K562 (cell line): Measurements from ENCODE around the gene FAM111B. TPM values are rescaled to one million over a fixed set of nuclear protein-coding genes. Genes with fewer than 3 reads are reported as not detected.

Experiments used
- BRD9 ChIP-seq: fragments of 450-650 bp; IDR thresholded peaks from 2 replicates; pipeline ENCODE4 v1.6.1; 2018; ENCODE audit warnings: low read depth; ENCODE audit not compliant: partially characterized antibody
- ETV5 ChIP-seq: sonication (generic); formaldehyde crosslinking; IDR thresholded peaks from 2 replicates; pipeline ENCODE4 v1.4.0; 2020; ENCODE audit warnings: low read depth, mild to moderate bottlenecking, missing genetic modification reagents
- ETV6 ChIP-seq, 3 experiments: fragments of 150-350 bp in 1 of 3; sonication (generic) in 1 of 3; formaldehyde crosslinking in 1 of 3; IDR thresholded peaks; 2 replicates each; pipeline versions ENCODE4 v1.6.1 to v1.8.0; 2014 to 2022; ENCODE audit warnings: borderline replicate concordance in 2 of 3, low read depth in 2 of 3, antibody characterized with exemption in 1 of 3, low read length in 1 of 3, mild to moderate bottlenecking in 1 of 3, missing genetic modification reagents in 1 of 3
- NFRKB ChIP-seq: fragments of 450-650 bp; IDR thresholded peaks from 2 replicates; pipeline ENCODE4 v1.6.1; 2016; ENCODE audit warnings: low read depth
- OTX1 ChIP-seq: fragments of 450-650 bp; formaldehyde crosslinking; IDR thresholded peaks from 2 replicates; pipeline ENCODE4 v1.4.0; 2022; ENCODE audit warnings: mild to moderate bottlenecking
- PTBP1 ChIP-seq: fragments of 200-400 bp; formaldehyde crosslinking; IDR thresholded peaks from 2 replicates; pipeline ENCODE4 v1.6.1; 2017; ENCODE audit warnings: low read depth, low read length
- ZBTB8A ChIP-seq: fragments of 450-650 bp; IDR thresholded peaks from 2 replicates; pipeline ENCODE4 v1.6.1; 2018; ENCODE audit warnings: mild to moderate bottlenecking, moderate library complexity; ENCODE audit not compliant: partially characterized antibody
- ZNF274 ChIP-seq: IDR thresholded peaks from 2 replicates; pipeline ENCODE4 v1.6.1; 2011; ENCODE audit warnings: low read depth, mild to moderate bottlenecking, low read length, moderate library complexity, borderline replicate concordance
- ZNF282 ChIP-seq: sonication (generic); formaldehyde crosslinking; IDR thresholded peaks from 2 replicates; pipeline ENCODE4 v1.8.1; 2023; ENCODE audit warnings: missing genetic modification reagents
- polyA plus RNA-seq, 8 experiments: library from polyadenylated mRNA; depleted of rRNA in 4 of 8; stranded (reverse) in 5 of 8; unstranded in 3 of 8; fragments of >200 nt; fragmentation: Nextera tagmentation in 2 of 8; fragmentation: Illumina TruSeq in 1 of 8; extraction: Ambion mirVana in 2 of 8; extraction: Trizol in 1 of 8; gene quantifications; 2 replicates each; pipeline versions ENCODE4 v1.2.1 to v1.2.3, GENCODE V29; 2011 to 2014; ENCODE audit warnings: inconsistent platforms in 1 of 8, missing spikeins in 1 of 8
- total RNA-seq, 7 experiments: library from RNA; depleted of rRNA in 6 of 7; stranded (reverse); fragments of >200 nt in 6 of 7; fragmentation: Illumina TruSeq in 2 of 7; extraction: Trizol in 2 of 7; gene quantifications; 2 replicates each; pipeline versions ENCODE4 v1.2.1 to v1.2.3, GENCODE V29; 2011 to 2021; ENCODE audit warnings: low replicate concordance in 1 of 7
- TF ChIP-seq, protein P1 (sequence below): fragments of 450-650 bp; IDR thresholded peaks from 2 replicates; pipeline ENCODE4 v1.6.1; 2017; ENCODE audit warnings: antibody characterized with exemption, mild to moderate bottlenecking
- TF ChIP-seq, protein P2 (sequence below): fragments of 200-800 bp; sonication (Bioruptor generic); IDR thresholded peaks from 2 replicates; pipeline ENCODE4 v1.6.1; 2017; ENCODE audit warnings: missing genetic modification characterization, missing compliant biosample characterization
- TF ChIP-seq, protein P3 (sequence below), 2 experiments: fragments of 450-650 bp in 1 of 2; IDR thresholded peaks; 2 replicates each; pipeline ENCODE4 v1.6.1; 2011 to 2017; ENCODE audit warnings: low read depth in 2 of 2, antibody characterized with exemption in 1 of 2, borderline replicate concordance in 1 of 2, low read length in 1 of 2, mild to moderate bottlenecking in 1 of 2, mixed read lengths in 1 of 2; ENCODE audit not compliant: control insufficient read depth in 1 of 2
- TF ChIP-seq, protein P4 (sequence below): IDR thresholded peaks from 2 replicates; pipeline ENCODE4 v1.6.1; 2016; ENCODE audit warnings: missing genetic modification characterization, missing compliant biosample characterization
- TF ChIP-seq, protein P5 (sequence below): IDR thresholded peaks from 2 replicates; pipeline ENCODE4 v1.6.1; 2011; ENCODE audit not compliant: insufficient read length; ENCODE audit errors: extremely low read depth

FAM111B gene
- total and polyA plus RNA-seq, 9 of the 15 experiments (the other 6 are each of a cell fraction or from before 2014, with no cell fraction given) = 0.01 to 0.33 (median 0.06) TPM; not detected in 5

DNA sequence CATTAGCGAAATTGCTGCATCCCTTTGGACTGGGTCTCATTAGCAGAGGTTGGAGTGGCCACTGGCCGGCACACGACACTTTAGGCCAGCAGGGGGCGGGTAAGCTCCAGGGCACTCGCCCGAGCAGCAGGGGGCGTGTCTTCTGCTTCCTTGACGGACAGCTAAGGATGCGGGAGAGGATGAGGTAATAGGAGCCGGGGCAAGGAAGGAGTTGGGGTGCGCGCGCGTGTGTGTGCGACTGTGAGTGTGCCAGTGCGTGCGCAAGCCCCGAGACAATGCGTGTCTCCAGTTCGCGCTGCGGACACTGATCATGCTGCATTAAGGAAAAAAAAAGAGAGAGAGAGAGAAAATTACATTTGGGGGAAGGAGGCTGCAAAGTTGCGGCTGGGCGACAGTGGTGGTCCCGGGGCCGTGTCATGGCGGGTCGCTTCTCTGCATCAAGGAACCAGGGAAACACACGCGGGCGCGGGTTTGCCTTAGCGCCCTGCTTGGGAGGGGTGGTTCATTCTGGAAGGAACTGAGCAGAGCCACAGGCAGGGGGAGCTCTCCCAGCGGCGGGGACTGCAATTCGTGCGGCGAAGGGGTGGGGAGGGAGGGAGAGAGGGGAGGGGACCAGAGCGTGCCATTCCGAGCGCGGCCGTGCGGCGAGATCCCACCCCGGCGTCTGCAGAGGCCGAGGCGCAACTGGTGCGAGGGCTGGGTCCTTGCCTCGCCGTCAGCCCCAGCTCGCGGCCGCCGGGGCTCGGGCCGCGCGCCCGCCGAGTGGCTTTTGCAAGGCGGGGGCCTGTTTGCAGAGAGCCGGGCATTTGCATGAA lies 64.7 kb downstream of the FAM111B start, which contains the start of gene DTX4 (continued):
- TF ChIP-seq, protein P1, sequence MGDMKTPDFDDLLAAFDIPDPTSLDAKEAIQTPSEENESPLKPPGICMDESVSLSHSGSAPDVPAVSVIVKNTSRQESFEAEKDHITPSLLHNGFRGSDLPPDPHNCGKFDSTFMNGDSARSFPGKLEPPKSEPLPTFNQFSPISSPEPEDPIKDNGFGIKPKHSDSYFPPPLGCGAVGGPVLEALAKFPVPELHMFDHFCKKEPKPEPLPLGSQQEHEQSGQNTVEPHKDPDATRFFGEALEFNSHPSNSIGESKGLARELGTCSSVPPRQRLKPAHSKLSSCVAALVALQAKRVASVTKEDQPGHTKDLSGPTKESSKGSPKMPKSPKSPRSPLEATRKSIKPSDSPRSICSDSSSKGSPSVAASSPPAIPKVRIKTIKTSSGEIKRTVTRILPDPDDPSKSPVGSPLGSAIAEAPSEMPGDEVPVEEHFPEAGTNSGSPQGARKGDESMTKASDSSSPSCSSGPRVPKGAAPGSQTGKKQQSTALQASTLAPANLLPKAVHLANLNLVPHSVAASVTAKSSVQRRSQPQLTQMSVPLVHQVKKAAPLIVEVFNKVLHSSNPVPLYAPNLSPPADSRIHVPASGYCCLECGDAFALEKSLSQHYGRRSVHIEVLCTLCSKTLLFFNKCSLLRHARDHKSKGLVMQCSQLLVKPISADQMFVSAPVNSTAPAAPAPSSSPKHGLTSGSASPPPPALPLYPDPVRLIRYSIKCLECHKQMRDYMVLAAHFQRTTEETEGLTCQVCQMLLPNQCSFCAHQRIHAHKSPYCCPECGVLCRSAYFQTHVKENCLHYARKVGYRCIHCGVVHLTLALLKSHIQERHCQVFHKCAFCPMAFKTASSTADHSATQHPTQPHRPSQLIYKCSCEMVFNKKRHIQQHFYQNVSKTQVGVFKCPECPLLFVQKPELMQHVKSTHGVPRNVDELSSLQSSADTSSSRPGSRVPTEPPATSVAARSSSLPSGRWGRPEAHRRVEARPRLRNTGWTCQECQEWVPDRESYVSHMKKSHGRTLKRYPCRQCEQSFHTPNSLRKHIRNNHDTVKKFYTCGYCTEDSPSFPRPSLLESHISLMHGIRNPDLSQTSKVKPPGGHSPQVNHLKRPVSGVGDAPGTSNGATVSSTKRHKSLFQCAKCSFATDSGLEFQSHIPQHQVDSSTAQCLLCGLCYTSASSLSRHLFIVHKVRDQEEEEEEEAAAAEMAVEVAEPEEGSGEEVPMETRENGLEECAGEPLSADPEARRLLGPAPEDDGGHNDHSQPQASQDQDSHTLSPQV = no peak
- no peak for TF ChIP-seq OTX1
- no peak for TF ChIP-seq NFRKB
- TF ChIP-seq, protein P2, sequence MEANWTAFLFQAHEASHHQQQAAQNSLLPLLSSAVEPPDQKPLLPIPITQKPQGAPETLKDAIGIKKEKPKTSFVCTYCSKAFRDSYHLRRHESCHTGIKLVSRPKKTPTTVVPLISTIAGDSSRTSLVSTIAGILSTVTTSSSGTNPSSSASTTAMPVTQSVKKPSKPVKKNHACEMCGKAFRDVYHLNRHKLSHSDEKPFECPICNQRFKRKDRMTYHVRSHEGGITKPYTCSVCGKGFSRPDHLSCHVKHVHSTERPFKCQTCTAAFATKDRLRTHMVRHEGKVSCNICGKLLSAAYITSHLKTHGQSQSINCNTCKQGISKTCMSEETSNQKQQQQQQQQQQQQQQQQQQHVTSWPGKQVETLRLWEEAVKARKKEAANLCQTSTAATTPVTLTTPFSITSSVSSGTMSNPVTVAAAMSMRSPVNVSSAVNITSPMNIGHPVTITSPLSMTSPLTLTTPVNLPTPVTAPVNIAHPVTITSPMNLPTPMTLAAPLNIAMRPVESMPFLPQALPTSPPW (CRISPR knock-in tag) = peak; percentile 83
- TF ChIP-seq ZNF282 (CRISPR knock-in tag) = no peak
- TF ChIP-seq, protein P3, sequence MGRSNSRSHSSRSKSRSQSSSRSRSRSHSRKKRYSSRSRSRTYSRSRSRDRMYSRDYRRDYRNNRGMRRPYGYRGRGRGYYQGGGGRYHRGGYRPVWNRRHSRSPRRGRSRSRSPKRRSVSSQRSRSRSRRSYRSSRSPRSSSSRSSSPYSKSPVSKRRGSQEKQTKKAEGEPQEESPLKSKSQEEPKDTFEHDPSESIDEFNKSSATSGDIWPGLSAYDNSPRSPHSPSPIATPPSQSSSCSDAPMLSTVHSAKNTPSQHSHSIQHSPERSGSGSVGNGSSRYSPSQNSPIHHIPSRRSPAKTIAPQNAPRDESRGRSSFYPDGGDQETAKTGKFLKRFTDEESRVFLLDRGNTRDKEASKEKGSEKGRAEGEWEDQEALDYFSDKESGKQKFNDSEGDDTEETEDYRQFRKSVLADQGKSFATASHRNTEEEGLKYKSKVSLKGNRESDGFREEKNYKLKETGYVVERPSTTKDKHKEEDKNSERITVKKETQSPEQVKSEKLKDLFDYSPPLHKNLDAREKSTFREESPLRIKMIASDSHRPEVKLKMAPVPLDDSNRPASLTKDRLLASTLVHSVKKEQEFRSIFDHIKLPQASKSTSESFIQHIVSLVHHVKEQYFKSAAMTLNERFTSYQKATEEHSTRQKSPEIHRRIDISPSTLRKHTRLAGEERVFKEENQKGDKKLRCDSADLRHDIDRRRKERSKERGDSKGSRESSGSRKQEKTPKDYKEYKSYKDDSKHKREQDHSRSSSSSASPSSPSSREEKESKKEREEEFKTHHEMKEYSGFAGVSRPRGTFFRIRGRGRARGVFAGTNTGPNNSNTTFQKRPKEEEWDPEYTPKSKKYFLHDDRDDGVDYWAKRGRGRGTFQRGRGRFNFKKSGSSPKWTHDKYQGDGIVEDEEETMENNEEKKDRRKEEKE (IDR thresholded peaks at IDR 0.05; ENCODE audit: borderline replicate concordance in 1 of 2, control insufficient read depth in 1 of 2, low read depth in 2 of 2, low read length in 1 of 2) = no peak
- TF ChIP-seq BRD9 = peak; percentile 23
- no peak for TF ChIP-seq ZBTB8A
- no peak for TF ChIP-seq ZNF274
- TF ChIP-seq PTBP1 = no peak
- TF ChIP-seq ETV5 = no peak
- no peak for TF ChIP-seq ETV6 (IDR thresholded peaks at IDR 0.05; ENCODE audit: borderline replicate concordance in 1 of 2, low read depth in 2 of 2, low read length in 1 of 2)
- TF ChIP-seq ETV6 (CRISPR knock-in tag; IDR thresholded peaks at IDR 0.05; ENCODE audit: borderline replicate concordance) = no peak
- TF ChIP-seq, protein P4, sequence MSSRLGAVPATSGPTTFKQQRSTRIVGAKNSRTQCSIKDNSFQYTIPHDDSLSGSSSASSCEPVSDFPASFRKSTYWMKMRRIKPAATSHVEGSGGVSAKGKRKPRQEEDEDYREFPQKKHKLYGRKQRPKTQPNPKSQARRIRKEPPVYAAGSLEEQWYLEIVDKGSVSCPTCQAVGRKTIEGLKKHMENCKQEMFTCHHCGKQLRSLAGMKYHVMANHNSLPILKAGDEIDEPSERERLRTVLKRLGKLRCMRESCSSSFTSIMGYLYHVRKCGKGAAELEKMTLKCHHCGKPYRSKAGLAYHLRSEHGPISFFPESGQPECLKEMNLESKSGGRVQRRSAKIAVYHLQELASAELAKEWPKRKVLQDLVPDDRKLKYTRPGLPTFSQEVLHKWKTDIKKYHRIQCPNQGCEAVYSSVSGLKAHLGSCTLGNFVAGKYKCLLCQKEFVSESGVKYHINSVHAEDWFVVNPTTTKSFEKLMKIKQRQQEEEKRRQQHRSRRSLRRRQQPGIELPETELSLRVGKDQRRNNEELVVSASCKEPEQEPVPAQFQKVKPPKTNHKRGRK (tag) = no peak
- TF ChIP-seq, protein P5, sequence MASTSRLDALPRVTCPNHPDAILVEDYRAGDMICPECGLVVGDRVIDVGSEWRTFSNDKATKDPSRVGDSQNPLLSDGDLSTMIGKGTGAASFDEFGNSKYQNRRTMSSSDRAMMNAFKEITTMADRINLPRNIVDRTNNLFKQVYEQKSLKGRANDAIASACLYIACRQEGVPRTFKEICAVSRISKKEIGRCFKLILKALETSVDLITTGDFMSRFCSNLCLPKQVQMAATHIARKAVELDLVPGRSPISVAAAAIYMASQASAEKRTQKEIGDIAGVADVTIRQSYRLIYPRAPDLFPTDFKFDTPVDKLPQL = no peak
